Esophagus squamous epithelium (tissue), 4 donors: ENCODE data around the gene DUSP22.

Experiments
- POLR2A ChIP-seq, 4 donors: fragments of 450-650 bp; IDR thresholded peaks; one replicate each; pipeline ENCODE4 v1.6.1; 2017; ENCODE audit warnings: antibody characterized with exemption in 4 of 4, mild to moderate bottlenecking in 4 of 4, moderate library complexity in 3 of 4
- TF ChIP-seq, protein P1 (sequence below), 6 experiments: fragments of 450-650 bp in 4 of 6; fragments of 200-600 bp in 2 of 6; sonication (generic) in 2 of 6; IDR thresholded peaks; one replicate each; pipeline ENCODE4 v1.5.1; 2016 to 2019; ENCODE audit warnings: antibody characterized with exemption in 6 of 6, mild to moderate bottlenecking in 4 of 6, moderate library complexity in 4 of 6

DNA sequence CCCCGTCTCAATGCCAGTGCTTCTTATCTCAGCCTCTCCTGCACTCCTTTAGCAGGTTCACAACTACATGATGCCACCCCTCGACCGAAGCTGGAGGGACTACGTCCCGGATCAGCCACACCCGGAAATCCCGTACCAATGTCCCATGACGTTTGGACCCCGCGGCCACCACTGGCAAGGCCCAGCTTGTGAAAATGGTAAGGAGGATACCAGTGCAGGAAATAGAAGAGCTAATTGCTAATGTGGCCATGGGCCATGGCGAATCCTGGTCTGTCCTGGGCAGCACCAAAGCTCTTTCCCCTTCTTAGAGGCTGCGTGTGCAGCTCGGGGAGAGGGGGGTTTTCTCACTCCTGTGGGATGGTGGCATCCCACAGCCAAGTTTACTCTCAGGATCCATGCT lies 104.8 kb downstream of the DUSP22 start:
- TF ChIP-seq POLR2A (IDR thresholded peaks at IDR 0.05), result no peak
- TF ChIP-seq, protein P1, sequence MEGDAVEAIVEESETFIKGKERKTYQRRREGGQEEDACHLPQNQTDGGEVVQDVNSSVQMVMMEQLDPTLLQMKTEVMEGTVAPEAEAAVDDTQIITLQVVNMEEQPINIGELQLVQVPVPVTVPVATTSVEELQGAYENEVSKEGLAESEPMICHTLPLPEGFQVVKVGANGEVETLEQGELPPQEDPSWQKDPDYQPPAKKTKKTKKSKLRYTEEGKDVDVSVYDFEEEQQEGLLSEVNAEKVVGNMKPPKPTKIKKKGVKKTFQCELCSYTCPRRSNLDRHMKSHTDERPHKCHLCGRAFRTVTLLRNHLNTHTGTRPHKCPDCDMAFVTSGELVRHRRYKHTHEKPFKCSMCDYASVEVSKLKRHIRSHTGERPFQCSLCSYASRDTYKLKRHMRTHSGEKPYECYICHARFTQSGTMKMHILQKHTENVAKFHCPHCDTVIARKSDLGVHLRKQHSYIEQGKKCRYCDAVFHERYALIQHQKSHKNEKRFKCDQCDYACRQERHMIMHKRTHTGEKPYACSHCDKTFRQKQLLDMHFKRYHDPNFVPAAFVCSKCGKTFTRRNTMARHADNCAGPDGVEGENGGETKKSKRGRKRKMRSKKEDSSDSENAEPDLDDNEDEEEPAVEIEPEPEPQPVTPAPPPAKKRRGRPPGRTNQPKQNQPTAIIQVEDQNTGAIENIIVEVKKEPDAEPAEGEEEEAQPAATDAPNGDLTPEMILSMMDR (IDR thresholded peaks at IDR 0.05), result no peak
